Measurements from ENCODE around the gene CPA4.
"Not testable (repeated sequence)": the region's sequence is repeated elsewhere in the genome, so short reads cannot be mapped to it uniquely, and the experiment has no call there.

Gene CPA4

GRCh38 chr7:130292682-130293257 lies at the start of gene CPA4:
Gene CPA4, plus strand, starts transcription at chr7:130293161. Its CDS starts 20 bp downstream, at chr7:130293181.
- peak; percentile 86 for DNase-seq (ENCODE audit: low read depth)
- no peak within 1 kb of the TSS for H3K4me3 ChIP-seq (replicated peaks; ENCODE audit: low read depth, low read length)
- TF ChIP-seq CTCF (IDR thresholded peaks at IDR 0.05; ENCODE audit: low read length, missing control alignments), result no peak

GRCh38 chr7:130243486-130243885 lies 49.5 kb upstream of the CPA4 start:
- DNase-seq (ENCODE audit: low read depth), result peak; percentile 33
- H3K4me3 ChIP-seq (replicated peaks; ENCODE audit: low read depth, low read length), result not testable (repeated sequence)

- H3K4me3 ChIP-seq (replicated peaks; ENCODE audit: low read depth, low read length); DNase-seq (ENCODE audit: low read depth): not testable (repeated sequence)
Observed at GRCh38 chr7:130246491-130246890, 46.5 kb upstream of the CPA4 start.

DNA sequence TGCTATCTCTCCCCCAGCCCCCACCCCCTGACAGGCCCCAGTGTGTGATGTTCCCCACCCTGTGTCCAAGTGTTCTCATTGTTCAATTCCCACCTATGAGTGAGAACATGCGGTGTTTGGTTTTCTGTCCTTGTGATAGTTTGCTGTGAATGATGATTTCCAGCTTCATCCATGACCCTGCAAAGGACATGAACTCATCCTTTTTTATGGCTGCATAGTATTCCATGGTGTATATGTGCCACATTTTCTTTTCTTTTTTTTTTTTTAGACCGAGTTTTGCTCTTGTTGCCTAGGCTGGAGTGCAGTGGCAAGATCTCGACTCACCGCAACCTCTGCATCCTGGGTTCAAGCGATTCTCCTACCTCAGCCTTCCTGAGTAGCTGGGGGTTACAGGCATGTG lies 44.1 kb upstream of the CPA4 start:
- DNase-seq (ENCODE audit: low read depth); H3K4me3 ChIP-seq (replicated peaks; ENCODE audit: low read depth, low read length): not testable (repeated sequence)

GRCh38 chr7:130249626-130250025 lies 43.3 kb upstream of the CPA4 start:
- not testable (repeated sequence) for DNase-seq (ENCODE audit: low read depth)

GRCh38 chr7:130254555-130254954 lies 38.4 kb upstream of the CPA4 start:
- no peak overlapping the region for H3K4me3 ChIP-seq (replicated peaks; ENCODE audit: low read depth, low read length)

More at GRCh38 chr7:130249626-130250025, 43.3 kb upstream of the CPA4 start:
- not testable (repeated sequence) for H3K4me3 ChIP-seq (replicated peaks; ENCODE audit: low read depth, low read length)

GRCh38 chr7:130256704-130257103 lies 36.3 kb upstream of the CPA4 start:
- TF ChIP-seq CTCF (IDR thresholded peaks at IDR 0.05; ENCODE audit: low read length, missing control alignments), result no peak

More at GRCh38 chr7:130254555-130254954, 38.4 kb upstream of the CPA4 start:
- no peak for DNase-seq (ENCODE audit: low read depth)
- no peak for TF ChIP-seq CTCF (IDR thresholded peaks at IDR 0.05; ENCODE audit: low read length, missing control alignments)

DNA sequence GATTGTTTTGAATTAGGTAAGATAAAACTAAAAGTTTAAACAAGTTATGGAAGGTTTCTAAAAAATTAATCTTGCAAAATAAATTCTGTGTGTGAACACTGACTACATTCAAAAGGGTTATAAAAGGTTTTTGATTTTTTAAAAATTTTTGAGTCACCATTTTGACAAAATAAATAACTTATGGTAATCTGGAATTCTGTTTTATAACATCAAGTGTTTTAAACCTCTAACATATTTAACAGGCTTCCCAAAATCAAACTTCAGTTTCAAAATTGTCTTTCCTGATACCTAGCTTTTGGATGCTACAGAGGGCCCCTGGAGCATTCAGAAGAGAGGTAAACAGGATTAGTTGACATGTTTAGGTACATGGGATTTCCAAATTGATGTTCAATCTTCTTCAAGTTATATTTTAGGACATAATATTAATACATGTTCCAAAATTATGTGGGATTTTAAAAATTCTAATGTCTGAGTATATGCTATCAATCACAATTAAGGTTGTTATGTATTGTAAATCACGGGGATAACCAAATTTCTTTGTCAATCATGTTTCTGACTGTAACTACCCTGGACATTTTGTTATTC lies 34.4 kb upstream of the CPA4 start:
- TF ChIP-seq CTCF (IDR thresholded peaks at IDR 0.05; ENCODE audit: low read length, missing control alignments), result no peak
- H3K4me3 ChIP-seq (replicated peaks; ENCODE audit: low read depth, low read length), result no peak overlapping the region
- DNase-seq (ENCODE audit: low read depth), result no peak

More at GRCh38 chr7:130256704-130257103, 36.3 kb upstream of the CPA4 start:
- no peak for DNase-seq (ENCODE audit: low read depth)
- no peak overlapping the region for H3K4me3 ChIP-seq (replicated peaks; ENCODE audit: low read depth, low read length)

DNA sequence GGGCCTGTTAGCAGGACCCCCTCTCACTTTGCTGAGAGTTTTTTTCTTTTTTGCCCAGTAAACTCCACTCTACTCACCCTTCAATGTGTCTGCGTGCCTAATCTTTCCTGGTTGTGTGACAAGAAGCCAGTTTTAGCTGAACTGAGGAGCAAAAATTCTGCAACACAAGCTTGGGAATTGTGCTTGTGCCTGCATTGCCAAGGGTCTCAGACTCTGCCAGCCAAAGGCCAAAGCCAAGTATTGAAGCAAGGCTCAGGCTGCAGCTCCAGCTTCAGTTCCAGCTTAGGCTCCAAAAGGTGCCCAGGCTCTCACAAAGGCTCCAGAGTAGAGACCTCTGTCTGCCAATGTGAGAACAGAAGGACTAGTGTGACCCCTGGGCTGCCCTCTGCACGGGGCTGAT lies 30.5 kb upstream of the CPA4 start:
- DNase-seq (ENCODE audit: low read depth), result no peak
- no peak overlapping the region for H3K4me3 ChIP-seq (replicated peaks; ENCODE audit: low read depth, low read length)
- TF ChIP-seq CTCF (IDR thresholded peaks at IDR 0.05; ENCODE audit: low read length, missing control alignments), result no peak
